HG03159 (cell line): ENCODE data around the gene UNC93B1.
"Not testable (repeated sequence)": the region's sequence is repeated elsewhere in the genome, so short reads cannot be mapped to it uniquely, and the experiment has no call there.

Source experiments
- ATAC-seq: cut with Tn5 transposase; IDR thresholded peaks from one replicate; pipeline ENCODE4 v1.9.1; 2021; ENCODE audit warnings: mild to moderate bottlenecking, moderate library complexity; ENCODE audit not compliant: unreplicated experiment

UNC93B1 gene

DNA sequence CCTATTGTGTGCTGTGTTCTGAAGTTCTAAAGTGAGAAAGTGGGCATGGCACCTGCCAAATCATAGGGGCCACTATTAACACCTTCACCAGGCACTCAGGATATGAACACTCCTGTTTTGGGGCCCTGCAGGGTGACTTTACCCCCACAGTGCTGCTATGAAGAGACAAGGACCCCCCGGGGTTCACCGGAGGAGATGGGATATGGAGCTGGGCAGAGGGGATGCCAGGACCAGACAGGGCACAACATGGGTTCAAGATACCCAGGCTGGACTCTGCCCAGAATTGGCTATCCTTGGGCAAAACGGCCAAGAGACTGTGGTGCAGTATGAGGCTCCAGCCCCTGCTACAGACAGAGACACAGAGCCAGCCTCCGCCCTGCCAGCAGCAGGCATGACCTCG, 9.5 kb downstream of the UNC93B1 start:
- not testable (repeated sequence) for ATAC-seq

GRCh38 chr11:67993821-67994220, 10.1 kb downstream of the UNC93B1 start:
- ATAC-seq: not testable (repeated sequence)

DNA sequence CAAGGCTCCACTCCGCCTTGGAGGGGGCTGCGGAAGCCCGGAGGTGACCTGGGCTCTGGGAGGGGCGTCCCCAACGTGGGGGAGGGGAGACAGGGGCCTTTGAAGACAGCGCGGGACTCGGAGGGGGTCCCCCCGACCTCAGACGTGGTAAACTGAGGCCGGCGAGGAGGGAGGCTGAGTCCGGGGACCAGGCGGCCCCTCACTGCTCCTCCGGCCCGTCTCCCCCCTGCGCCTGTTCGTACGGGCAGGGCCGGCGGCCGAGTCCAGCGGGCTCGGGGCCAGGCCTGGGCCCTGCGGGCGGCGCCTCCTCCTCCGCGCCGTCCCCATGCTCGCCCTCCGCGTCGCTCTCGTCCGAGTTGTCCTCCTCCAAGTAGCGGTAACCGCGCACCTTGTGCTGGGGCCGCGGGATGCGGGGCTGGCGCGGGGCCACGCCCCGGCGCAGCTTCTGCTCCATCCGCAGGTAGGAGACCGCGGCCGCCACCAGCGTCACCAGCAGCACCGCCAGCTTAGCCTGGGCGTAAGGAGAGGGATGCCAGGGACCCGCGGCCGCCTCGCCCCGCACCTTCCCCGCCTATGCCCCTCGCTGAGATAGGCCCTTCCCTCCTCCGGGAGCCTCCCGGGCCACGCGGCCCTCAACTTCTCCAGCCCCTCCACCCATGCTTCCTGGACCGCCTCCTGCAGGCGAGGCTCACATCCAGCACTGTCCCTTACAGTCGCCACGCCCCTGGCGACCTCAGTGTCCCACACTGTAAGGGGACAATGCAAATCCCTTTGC, 12.4 kb downstream of the UNC93B1 start:
- not testable (repeated sequence) for ATAC-seq

GRCh38 chr11:67990546-67991346, 13.2 kb downstream of the UNC93B1 start:
- ATAC-seq: not testable (repeated sequence)

GRCh38 chr11:67985302-67985701, 18.6 kb downstream of the UNC93B1 start:
- ATAC-seq: not testable (repeated sequence)

GRCh38 chr11:67983951-67984350, 19.9 kb downstream of the UNC93B1 start:
- no peak for ATAC-seq

- ATAC-seq: not testable (repeated sequence)
Measured at GRCh38 chr11:67982255-67982857, 21.5 kb downstream of the UNC93B1 start.

DNA sequence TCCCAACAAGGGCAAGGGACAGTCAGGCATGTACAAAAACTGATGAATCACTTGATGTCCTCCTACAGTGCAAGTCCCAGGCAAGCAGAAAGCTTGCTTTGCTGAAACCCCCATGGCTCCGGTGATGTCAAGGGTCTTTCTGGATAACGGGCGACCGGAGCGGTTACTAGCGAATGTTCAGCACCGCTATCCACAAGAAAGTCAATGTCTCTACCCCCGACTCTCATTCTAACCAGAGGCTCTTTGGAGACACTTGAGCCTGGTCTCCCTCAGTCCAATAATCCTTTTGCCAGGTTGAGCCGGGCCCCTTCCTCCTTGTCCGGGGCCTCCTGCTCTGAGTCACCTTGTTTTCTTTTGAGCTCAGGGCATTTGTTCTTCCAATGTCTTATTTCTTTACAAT, 22.7 kb downstream of the UNC93B1 start:
- ATAC-seq: not testable (repeated sequence)

- not testable (repeated sequence) for ATAC-seq
Measured at GRCh38 chr11:67978766-67979418, 25.0 kb downstream of the UNC93B1 start.

- ATAC-seq: not testable (repeated sequence)
Measured at GRCh38 chr11:67974746-67975145, 29.2 kb downstream of the UNC93B1 start.

- ATAC-seq: not testable (repeated sequence)
Measured at GRCh38 chr11:67965830-67966348, 38.0 kb downstream of the UNC93B1 start.

DNA sequence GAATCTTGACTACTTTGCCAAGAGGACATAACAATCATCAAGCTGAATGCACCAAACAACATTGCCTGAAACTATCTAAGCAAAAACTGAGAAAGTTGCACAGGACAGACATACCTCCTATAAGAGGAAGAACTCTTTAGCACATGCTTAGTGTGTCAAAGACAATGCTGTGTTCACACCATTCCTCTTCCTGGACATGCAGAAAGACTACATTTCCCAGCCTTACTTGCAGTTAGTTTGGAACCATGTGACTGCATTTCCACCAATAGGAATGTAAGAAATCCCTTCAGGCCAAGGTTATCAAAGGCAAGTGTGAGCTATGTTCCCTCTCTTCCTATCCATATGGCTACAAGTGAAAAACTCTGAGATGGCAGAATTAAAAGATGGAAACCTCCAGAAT, 39.2 kb downstream of the UNC93B1 start:
- ATAC-seq: not testable (repeated sequence)

DNA sequence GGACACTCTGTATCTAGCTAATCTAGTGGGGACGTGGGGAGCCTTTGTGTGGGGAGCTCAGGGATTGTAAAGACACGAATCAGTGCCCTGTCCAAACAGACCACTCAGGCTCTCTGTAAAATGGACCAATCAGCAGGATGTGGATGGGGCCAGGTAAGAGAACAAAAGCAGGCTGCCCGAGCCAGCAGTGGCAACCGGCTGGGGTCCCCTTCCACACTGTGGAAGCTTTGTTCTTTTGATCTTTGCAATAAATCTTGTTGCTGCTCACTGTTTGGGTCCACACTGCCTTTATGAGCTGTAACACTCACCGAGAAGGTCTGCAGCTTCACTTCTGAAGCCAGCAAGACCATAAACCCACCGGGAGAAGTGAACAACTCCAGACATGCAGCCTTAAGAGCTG, 40.0 kb downstream of the UNC93B1 start:
- not testable (repeated sequence) for ATAC-seq

DNA sequence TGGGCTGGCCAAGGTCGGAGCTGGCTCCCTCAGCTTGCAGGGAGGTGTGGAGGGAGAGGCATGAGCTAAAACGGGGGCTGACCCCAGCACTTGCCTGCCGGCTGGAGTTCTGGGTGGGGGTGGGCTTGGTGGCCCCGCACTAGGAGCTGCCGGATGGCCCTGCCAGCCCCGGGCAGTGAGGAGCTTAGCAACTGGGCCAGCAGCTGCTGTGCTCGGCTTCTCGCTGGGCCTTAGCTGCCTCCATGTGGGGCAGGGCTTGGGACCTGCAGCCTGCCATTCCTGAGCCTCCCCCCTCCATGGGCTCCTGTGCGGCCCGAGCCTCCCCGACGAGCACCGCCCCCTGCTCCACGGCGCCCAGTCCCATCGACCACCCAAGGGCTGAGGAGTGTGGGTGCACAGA, 40.7 kb downstream of the UNC93B1 start:
- ATAC-seq: not testable (repeated sequence)

GRCh38 chr11:67956236-67956635, 47.7 kb downstream of the UNC93B1 start:
- not testable (repeated sequence) for ATAC-seq

DNA sequence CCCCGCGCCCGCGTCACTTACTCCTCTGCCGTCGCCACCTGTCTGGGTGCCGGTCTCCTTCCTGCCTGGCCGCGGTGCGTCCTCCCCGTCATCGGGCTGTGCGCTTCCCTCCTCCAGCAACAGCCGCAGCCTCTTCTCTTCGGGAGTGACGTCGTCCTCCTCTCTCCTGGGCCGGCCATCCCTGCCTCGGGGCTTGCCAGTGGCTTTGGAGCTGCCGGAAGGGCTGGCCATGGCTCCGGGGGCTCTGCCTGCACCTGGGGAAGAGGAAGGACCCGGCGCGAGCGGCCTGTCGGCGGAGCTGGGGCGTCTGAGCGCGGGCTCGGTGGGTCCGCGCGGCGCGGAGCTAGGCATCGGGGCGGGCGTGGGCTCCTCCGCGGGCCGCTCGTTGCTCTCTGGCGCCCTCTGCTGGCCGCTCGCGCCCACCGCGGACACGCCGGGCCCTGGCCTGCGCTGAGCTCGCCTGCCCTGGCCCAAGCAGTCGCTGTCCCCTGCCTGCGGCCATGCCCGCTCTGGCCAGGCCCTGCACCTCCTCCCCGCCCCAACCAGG, 48.4 kb downstream of the UNC93B1 start:
- ATAC-seq: not testable (repeated sequence)

GRCh38 chr11:67954971-67955370, 48.9 kb downstream of the UNC93B1 start:
- not testable (repeated sequence) for ATAC-seq

GRCh38 chr11:67954251-67954650, 49.6 kb downstream of the UNC93B1 start:
- not testable (repeated sequence) for ATAC-seq

- not testable (repeated sequence) for ATAC-seq
Measured at GRCh38 chr11:67950705-67951104, 53.2 kb downstream of the UNC93B1 start.

GRCh38 chr11:67947785-67948184, 56.1 kb downstream of the UNC93B1 start:
- not testable (repeated sequence) for ATAC-seq
